NCI-H1930 (cell line): ENCODE data around the gene THADA.

Experiments
- DNase-seq, 2 experiments: peaks; one replicate each; lab custom pipeline; 2025; lab: John Stamatoyannopoulos, UW

THADA gene

DNA sequence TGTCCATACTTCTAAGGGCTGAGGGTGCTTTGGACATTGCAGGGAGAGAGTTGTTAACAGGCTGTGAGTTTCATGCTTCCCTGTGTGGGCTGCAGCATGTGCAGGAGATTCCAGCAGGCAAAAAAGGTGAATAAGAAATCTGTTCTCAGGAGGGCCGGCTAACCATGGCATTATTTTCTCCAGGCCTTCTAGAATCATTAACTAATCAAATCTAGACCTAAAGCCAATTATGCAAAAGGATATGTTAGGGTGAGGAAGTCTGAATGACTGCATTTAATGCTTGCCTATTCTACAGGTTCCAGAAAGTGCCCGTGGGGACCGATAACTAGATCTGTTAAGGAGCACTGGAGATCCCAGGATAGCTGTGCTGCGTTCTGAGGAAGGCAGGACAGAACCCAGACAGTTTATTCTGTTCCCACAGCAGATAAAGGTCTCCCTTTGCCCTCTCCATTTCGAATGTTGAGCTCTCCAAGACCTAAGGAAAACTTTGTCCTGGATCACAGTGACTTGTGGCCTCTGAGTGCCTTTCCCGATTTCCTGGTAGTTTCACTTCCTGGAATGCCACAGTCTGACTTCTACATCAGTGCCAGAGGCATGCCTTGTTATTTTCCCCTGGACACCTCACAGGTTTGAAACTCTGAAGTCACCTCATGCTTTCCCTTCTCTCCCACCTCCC is 319.4 kb downstream of the THADA start:
- no peak for DNase-seq

DNA sequence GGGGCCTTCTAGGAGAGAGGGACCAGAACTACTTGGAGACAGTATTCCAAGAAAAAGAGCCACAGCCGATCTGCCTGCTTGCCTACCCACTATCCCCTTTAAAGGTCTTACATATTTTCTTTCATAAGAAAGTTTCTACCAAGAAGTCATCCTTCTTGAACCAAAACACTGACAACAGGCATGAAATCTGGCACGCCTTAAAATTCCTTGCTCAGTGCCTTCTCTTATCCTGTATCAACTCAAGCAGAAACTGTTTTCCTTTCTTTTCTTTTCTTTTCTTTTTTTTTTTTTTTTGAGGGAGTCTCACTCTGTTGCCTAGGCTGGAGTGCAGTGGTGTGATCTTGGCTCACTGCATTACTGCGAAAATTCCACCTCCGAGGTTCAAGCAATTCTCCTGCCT is 321.1 kb downstream of the THADA start:
- DNase-seq = no peak

DNA sequence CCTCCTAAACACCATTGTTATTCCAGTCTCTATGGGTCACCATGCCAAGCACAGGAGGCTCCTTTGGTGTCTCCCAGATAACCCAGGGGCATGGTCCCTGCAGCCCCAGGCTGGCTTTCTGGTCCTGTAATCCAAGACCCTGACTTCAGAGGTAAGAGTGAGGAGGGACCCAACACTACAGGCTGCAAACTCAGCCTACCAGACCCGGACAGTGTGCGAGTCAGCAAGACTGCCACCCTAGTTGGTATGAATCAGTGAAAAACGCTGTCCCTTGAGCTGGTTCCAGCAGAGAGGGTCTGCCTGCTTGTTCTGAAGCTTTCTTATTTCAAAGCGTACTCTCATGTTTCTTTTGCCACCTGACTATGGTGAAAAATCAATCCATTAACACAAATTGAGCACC is 321.8 kb downstream of the THADA start:
- no peak for DNase-seq

DNA sequence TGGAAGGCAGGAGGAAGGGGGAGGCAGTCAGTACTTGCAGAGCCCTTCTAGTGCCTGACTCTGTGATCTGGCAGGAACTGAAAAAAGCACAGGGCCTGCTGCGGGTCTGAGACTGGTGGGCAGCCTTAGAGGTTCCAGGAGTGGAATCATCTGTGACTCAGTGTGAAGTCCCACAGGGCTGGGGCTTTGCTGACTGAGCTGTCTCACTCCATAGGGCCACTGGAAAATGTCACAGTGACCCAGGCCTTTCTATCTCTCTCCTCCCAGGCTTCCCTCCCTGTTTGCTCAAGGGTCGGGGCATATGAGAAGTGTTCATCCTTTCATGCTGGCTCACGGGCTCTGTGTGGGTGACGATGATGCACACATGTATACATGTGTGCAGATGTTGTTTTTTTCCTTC is 322.3 kb downstream of the THADA start:
- no peak for DNase-seq

DNA sequence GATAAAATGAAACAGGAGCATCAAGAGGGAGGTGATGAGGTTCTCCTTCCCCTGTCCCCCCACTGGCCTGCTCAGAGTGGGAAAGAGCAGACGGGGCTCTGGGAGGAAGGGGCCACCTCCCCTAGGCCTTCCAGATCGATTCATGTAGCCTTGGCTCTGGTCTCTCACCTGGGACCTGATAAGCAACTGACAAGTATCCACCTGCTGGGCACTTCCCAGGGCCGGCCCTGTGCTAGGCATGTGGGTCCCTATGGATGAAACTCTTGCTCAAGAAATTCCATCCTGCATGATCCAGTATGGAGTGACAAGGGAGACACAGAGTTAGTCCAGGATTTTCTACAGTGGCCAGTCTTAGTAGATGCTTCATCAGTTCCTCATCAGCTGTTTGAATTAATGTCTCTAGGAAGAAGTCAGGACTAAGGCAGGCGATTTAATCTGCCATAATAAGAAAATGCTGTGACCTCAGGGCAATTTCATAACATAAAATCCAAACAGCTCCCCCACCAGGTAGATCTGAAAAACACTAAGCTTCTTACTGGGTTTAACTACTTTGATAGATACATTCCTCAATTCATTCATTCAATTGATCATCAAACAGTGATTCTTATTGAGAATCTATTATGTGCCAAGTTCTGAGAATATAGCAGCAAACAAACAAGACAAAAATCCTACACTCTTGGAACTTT is 324.8 kb downstream of the THADA start:
- no peak for DNase-seq

DNA sequence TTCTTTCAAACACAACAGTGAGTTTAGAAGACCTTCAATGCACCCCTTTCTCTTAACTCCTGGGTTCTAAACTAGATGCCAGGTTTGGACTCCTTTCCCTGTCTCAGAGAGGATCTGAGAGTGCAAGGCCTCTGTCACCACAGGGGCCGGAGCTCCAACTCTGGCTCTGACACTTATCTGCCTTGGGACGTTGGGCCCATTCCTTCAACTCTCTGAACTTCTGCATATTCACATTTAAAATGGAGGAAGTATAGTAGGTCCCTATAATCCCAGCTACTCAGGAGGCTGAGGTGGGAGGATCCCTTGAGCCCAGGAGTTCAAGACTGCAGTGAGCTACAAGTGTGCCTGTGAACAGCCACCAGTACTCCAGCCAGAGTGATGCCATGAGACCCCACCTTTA is 325.4 kb downstream of the THADA start:
- DNase-seq = no peak

DNA sequence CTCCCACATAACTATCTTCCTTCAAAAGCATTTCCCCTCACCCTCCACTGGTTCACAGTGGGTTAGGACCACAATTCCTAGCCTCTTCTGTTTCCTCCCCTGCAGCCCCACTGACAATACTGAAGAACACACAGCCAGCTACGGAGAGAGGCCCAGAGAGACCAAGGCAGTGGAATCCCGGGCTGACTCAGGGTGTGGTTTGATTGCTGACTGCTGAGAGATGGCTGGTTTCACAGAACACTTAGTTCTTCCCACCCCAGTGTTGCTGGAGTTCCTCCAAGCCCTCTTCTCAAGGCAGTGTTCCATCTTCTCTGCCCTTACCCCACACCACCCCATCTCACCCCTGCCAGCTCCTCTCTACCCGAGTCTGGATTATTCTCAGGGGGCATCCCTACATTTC is 326.1 kb downstream of the THADA start:
- DNase-seq = no peak

DNA sequence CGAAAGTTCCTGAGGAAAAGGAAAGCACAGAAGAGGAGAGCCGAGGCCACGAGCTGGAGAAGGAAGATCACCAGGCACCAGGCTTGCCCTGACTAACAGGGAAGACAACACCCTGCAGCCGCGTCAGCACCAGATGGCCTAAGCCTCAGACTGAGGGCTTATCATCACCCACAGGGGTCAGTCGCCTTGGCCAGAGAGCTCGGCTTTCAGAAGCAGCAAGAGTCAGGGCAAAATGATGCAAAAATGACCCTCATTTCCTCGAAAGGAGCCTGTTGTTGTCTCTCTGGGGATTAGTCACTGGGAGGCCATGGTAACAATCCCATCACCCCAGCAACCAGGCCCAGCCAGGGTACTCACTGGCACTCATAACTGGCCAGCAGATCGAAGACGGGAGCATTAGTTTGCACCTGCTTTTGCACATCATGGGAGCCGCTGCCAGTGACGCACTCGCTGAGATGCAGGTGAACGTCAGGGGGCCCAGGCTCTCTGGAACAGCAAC is 326.7 kb downstream of the THADA start:
- no peak for DNase-seq

DNA sequence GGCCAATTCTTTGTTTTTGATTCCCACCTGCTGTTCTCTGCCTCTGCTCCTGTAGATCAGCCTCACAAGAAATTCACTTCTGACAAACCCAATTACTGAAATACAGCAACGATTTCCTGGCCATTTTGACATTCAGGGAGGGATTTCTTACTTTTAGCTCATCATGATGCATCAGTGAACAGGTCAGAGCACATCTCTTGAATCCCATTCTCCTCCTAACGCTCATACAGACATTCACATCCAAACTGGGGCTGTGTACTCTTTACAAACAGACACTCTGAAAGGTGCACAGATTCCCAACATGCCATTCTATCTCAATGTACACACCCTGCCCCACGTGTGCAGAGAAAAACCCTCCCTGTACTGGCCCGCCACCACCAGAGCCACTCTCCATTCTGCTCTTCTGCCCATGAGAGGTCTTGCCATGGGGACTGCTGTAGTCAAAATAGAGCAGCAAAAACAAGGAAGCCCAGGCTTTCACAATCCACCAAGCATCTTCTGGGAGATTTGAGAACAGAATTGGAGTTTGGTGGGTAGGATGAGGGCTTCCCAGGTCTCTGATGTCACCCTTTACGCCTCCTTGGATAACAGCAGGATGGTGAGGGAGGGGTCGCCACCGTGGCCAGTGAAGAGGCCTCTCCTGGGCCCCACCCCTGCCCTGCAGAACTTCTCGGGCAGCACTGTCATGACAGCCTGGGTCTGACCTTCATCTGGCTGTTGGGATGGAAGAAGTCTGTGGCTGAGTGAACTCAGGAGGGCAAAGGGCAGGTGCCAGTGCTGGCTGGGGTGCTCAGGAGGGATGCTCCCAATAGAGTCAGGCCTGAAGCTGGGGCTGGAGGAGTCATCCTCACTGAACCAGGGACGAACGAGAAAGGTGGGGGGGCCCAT is 327.5 kb downstream of the THADA start:
- DNase-seq = no peak

DNA sequence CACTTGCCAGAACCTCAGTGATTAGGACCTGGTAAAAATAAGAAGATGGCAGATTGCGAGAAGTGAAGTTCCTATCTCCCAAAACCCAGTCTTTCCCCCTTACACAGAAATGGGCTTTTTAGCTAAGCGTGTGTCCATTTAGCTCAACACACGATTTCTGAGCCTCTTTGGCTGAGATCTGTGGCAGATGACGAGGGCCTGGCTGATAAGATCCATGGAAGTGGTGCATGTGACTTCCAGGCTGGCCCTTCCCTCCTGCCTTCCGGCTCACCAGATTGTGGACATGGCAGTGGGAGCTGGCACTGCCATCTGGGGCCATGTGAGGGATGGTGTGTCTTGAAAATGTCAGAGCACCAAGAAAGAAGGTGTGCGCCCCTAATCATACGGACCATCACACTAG is 328.5 kb downstream of the THADA start:
- DNase-seq = no peak

DNA sequence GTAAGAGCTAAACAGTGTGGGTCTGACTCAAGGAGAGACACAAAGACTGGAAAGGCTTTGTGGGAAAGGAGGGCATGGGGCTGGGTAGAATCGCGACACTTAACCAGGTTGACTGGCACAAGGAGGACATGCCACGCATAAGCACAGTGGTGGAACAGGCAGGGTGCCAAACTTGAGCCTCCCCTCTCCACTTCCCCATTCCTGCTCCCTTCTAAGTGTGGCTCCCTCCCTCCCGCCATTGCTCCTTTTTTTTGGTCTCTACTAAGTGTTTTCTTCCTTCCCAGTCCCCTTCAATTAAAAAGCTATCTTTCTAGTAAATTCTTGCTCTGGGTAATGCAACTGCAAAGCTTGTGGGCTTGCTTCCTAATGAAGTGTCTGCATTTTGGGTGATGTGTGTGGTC is 329.1 kb downstream of the THADA start:
- DNase-seq = no peak

DNA sequence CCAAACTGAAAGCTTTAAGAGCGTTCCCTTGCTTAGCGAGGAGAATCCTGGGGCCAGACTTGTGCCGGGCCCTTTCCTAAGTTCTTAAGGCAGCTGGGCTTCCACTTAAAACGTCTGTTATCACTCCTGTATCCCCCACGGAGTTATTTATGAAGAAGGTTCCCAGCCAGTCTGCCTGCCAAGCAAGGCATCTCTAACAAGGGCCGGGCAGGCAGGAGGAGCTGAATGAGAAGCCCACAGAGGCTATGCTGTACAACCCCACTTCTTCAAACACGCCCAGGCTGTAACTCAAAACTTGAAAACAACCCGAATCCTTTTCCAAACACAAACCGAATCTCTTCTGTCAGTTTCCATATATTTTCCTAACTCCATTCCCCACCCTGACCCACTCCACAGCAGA is 330.4 kb downstream of the THADA start:
- DNase-seq = no peak

DNA sequence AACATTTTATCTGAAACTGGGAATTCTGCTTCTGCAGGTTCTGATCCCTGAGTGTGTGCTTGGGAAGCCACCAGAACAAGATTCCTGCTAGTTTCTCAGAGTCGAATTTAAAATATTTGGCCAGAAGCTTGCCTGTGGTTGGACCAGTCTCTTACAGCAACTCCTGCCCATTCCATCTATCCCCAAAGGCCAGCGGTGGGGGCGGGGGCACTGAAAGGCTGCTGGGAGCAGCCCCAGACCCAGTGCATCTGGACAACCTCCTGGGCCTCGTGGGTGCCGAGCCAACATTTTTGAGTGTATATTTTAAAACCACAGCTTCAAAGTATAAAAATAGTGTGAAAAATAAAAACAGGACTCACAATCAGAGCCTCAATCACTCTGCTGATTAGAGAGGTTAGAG is 330.8 kb downstream of the THADA start:
- DNase-seq = no peak

DNA sequence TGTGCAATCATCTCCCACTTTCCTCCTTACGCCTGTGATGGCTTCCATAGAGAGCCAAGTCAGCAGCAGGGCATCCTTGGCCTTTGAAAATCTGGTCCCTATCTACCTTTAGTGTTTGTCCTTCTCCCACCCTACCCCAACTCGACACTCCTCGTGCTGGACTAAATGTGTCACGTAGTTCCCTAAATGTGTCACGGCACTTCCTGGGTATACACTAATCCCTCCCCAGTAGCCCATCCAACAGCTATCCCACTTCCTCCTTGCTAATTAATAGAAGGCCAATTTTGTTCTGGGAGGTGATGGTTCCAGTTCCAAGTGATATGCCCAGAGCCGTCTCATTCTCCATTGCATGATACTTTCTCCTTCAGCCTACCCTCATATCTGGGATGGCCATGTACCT is 332.9 kb downstream of the THADA start:
- no peak for DNase-seq

DNA sequence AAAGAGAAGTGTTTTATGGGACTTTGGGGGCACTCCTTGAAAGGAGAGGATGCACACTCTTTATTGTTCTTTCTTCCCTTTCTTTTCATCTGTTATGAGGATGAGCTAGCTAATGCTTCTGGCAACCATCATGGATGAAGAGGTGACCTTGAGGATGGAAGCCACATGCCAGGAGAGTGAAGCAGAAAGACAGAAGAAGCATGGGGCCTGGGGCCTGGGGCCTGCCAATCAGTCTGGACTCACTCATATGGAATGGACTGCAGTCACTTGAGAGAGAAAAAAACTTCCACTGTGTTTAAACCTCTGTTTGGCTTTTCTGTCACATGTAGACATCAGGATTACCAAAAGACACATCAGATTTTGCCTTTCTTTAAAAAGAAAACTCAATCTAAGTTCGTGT is 333.6 kb downstream of the THADA start:
- DNase-seq = no peak

DNA sequence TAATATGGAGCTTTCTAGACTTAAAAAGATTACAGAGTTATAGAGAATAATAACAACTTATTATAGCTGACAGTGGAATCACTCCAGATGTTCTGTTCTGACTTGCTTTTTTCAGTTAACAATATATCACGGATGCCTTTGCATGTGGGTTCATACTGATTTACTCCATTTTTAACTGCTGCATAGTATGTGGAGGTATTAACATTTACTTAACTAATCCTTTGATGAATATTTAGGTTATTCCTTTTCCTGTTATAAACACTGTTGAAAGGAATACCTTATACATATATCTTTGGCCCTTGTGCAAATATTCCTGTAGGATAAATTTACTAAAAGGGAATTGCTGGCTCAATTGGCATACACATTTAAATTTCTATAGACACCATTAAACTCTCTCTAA is 336.3 kb downstream of the THADA start:
- no peak for DNase-seq

DNA sequence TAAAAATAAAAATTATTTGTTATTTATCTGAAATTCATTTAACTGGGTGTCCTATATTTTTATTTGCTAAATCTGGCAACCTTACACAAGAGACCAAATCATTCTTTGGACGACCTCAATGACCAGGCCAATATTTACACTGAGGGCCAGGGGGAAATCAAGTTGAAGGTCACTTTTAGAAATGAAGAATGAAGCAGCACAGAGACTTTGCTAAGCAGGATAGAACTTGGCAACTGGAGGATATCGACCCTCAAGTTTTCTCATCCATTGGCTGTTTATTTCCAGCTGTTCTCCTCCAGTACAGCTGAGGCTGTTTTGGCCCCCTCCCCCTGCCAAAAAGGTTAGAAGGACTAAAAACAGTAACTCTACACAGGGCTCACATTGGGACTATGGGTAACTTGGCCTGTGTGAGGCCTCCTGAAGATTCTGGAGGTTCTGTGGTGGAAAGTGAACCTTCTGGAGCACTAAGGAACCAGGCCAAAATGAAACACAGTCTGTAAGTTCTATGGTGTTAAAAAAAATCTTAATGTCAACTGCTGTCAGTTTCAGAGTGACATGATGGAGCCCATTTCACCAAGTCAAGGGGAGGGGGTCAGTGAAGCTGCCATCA is 337.2 kb downstream of the THADA start:
- no peak for DNase-seq

DNA sequence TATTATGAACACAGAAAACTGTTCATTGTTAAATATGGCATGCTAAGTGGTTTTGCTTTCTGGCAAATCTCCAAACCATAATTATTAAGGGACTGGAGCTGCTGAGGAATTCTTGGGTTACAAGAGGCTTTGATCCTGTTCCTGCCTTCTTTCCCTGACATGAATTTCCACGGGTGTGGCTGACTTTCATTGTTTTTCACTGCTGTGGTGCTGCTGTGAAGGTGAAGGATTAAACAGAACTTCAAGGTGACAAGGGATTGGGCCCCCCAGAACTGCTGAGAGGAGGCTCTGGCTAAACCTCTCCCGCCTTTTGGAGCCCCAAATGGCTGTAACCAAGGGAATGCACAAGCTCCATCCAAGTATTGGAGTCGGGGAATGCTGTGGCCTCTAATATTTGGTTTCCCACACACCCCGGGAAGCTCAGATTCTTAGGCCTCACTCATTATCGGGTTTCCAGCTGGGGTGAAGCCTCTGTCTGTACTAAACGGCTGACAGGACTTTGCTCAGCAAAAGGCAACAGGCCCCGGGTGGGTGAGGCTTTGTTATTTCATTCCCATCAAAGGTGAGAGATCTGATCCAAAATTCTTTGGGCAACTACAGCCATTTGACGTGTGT is 340.4 kb downstream of the THADA start:
- DNase-seq = no peak

DNA sequence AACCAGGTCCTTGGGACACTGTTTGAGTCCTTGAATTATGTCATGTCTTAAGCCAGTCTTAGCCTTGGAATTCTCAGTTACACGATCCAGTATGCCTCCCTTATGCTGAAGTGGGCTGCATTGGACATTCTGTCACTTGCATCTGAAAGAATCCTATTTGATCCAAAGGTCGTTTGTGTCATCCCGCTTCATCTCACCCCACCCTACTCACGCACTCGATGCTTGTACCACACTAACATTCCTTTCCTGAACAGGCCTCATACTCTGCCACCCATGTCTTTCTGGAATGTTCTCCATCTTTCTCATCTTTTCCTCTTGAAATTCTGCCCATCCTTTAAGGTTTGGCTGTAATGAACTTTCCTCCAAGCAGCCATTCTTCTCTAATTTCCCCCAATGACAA is 341.5 kb downstream of the THADA start:
- DNase-seq = no peak

DNA sequence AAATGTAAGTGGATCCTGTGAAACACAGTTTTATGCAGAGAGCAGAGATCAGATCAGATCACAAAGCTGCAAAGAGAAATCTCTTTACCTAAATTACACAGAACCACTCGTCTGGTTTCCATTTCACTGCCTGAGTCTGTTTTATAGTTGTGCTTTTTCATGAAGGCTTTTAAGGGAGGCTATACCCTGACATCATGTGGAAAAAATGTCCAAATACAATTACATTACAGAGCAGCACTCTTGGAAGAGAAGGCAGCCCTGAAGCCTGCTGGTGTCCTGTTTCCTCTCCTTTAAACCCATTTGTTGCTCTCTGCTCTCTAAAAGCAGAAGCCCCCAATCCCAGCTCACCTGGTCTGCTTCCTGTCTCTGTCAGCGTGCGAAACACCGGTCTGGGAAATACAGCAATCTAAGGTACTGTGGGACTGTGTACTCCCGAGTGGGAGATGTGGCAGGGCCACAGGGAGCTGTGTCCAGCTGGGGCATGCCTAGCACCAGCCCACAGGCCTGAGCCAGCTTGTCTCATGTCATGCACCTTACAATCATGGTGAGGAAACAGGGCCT is 344.6 kb downstream of the THADA start:
- no peak for DNase-seq

DNA sequence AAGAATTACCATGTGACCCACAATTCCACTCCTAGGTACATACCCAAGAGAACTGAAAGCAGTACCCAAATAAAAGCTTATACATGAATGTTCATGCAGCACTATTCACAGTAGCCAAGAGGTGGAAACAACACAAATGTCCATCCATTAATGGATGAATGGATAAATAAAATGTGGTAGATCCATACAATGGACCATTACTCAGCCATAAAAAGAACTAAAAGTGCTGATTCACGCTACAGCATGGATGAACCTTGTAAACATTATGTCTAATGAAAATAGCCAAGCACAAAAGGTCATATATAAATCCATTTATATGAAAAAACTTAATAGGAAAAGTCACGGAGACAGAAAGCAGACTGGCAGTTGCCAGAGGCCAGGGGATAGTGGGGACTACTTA is 345.8 kb downstream of the THADA start:
- DNase-seq = no peak

DNA sequence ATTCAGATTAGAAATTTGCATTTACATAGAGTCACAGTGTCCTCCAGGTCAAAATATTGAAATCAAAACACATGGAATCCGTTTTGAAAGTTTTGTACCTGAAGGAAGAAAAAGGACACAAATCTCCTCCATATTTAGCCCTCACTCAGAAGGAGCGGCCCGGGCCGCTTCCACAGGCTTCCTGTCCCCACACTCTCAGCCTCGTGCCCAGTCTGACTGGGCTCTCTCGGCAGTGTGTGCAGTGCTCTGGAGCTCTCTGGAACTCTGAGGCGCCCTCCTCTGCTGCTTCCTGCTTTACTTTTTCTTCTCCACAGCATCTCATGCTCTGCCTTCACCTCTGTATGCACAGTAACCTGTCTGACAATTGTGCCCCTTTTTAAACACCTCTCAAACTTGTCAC is 347.2 kb downstream of the THADA start:
- no peak for DNase-seq
